Measurements from ENCODE around the gene GDF7. TPM values are rescaled to one million over a fixed set of nuclear protein-coding genes. Genes with fewer than 3 reads are reported as not detected.

The GDF7 gene
- total and polyA plus RNA-seq, 2 donors (not counting 3 experiments of a cell fraction or from before 2014, with no cell fraction given), result 3.7 to 3.9 TPM

DNA sequence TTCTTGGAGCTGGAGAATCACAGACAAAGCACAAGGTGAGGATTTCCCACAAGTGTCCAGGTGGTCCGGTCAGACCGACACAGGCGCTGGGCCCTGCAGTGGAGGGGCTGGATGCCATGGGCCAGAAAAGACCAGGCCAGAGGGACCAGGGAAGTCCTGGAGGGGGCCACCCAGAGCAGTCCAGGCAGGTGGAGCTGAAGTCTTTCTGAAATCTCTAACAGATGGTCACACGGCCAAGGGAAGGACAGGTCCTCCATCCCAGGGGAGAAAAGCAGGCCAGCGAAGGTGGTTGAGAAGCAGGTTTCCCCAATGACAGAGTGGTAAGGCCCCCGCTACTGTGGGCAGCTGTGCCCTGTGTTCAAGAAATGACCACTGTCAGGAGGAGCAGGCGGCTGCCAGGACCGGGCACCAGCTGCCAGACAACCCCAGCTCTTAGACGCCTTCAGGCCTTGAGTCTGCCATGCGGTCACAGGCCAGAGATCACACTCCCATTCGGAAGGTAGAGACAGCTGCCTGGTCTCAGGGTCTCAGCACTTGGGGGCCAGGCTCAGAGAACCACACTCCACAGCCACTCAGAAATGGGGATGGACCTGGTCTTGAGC is 42.0 kb upstream of the GDF7 start:
- no peaks in the 10 kb centered on the region for H3K4me1 ChIP-seq (ENCODE audit: control insufficient read depth, extremely low read depth, insufficient read depth, low read length)
- H3K4me2 ChIP-seq (ENCODE audit: insufficient read depth, low read length), result no peak overlapping the region
- POLR2A ChIA-PET, result interaction anchor here (0.8 kb wide), 2 partner anchors 24 to 174 kb away, joined by 3 read pairs; no protein-coding TSS in a partner anchor
- TF ChIP-seq GATA2 (IDR thresholded peaks at IDR 0.05; ENCODE audit: insufficient read depth, insufficient read length, low read depth, low read length), result no peak
- TF ChIP-seq, protein P1, sequence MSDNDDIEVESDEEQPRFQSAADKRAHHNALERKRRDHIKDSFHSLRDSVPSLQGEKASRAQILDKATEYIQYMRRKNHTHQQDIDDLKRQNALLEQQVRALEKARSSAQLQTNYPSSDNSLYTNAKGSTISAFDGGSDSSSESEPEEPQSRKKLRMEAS (IDR thresholded peaks at IDR 0.05; ENCODE audit: insufficient read depth, insufficient read length), result no peak
- TF ChIP-seq POLR2A (IDR thresholded peaks at IDR 0.05; ENCODE audit: low read depth, low read length), result no peak
- TF ChIP-seq EZH2 (IDR thresholded peaks at IDR 0.05; ENCODE audit: borderline replicate concordance, low read depth, low read length, severe bottlenecking), result no peak
- no peak for TF ChIP-seq POLR2AphosphoS5 (IDR thresholded peaks at IDR 0.05; ENCODE audit: insufficient read depth, low read depth, low read length)
- TF ChIP-seq FOS (IDR thresholded peaks at IDR 0.05; ENCODE audit: borderline replicate concordance, insufficient read depth, low read length), result no peak
- TF ChIP-seq MYC (IDR thresholded peaks at IDR 0.05; ENCODE audit: low read depth, low read length), result no peak
- TF ChIP-seq, protein P2, sequence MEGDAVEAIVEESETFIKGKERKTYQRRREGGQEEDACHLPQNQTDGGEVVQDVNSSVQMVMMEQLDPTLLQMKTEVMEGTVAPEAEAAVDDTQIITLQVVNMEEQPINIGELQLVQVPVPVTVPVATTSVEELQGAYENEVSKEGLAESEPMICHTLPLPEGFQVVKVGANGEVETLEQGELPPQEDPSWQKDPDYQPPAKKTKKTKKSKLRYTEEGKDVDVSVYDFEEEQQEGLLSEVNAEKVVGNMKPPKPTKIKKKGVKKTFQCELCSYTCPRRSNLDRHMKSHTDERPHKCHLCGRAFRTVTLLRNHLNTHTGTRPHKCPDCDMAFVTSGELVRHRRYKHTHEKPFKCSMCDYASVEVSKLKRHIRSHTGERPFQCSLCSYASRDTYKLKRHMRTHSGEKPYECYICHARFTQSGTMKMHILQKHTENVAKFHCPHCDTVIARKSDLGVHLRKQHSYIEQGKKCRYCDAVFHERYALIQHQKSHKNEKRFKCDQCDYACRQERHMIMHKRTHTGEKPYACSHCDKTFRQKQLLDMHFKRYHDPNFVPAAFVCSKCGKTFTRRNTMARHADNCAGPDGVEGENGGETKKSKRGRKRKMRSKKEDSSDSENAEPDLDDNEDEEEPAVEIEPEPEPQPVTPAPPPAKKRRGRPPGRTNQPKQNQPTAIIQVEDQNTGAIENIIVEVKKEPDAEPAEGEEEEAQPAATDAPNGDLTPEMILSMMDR (IDR thresholded peaks at IDR 0.05; ENCODE audit: extremely low read depth in 1 of 2, insufficient read depth in 1 of 2, low read depth in 1 of 2, low read length in 2 of 2), result no peak
- no peak for TF ChIP-seq JUN (IDR thresholded peaks at IDR 0.05; ENCODE audit: borderline replicate concordance, insufficient read depth, insufficient read length, low read depth)
- H3K36me3 ChIP-seq (ENCODE audit: control insufficient read depth in 2 of 2, extremely low read depth in 1 of 2, insufficient read depth in 2 of 2, low read length in 2 of 2), result peaks cover 0 to 23% of the 10 kb centered on the region in 2 experiments
- DNase-seq (ENCODE audit: low read depth, low spot score) (no peak), FAIRE-seq (no peak)
- intact Hi-C loops (cut with micrococcal nuclease) (no loop called here), dilution Hi-C loops (cut with MboI; ENCODE audit: extremely low pct_ligation_motif_present, low sequenced_read_pairs) (no loop called here)
- no peaks in the 10 kb centered on the region for H3K9me1 ChIP-seq (replicated peaks; ENCODE audit: control insufficient read depth, extremely low read depth, insufficient read depth, low read length)
- H3K9me3 ChIP-seq (replicated peaks; ENCODE audit: control insufficient read depth, insufficient read depth, low read length), result no peaks in the 10 kb centered on the region
- H3K27ac ChIP-seq (ENCODE audit: insufficient read depth, low read depth, low read length), result no peak overlapping the region
- no peak overlapping the region for H3K9ac ChIP-seq (replicated peaks; ENCODE audit: extremely low read depth, insufficient read depth, low read length)
- no peaks in the 10 kb centered on the region for H3K79me2 ChIP-seq (ENCODE audit: control insufficient read depth, insufficient read depth, low read length)
- CTCF ChIA-PET, result interaction anchor here (0.7 kb wide), 1 partner anchor 173 kb away, joined by 3 read pairs; no protein-coding TSS in a partner anchor
- no TSS peak for BruUV-seq (replicated peaks)
- no peaks in the 10 kb centered on the region for H3K27me3 ChIP-seq (ENCODE audit: control insufficient read depth in 2 of 2, insufficient read depth in 2 of 2, low read length in 2 of 2)
- no peak overlapping the region for H3K4me3 ChIP-seq (replicated peaks in 1 of 3; ENCODE audit: insufficient read depth in 1 of 3, low read depth in 1 of 3, low read length in 3 of 3)
- no peaks in the 10 kb centered on the region for H4K20me1 ChIP-seq (replicated peaks; ENCODE audit: control insufficient read depth, extremely low read depth, insufficient read depth, low read length)
- no peak overlapping the region for H2AFZ ChIP-seq (ENCODE audit: low read depth, low read length)
